GM18519 (cell line): ENCODE results near the gene XBP1.
"Not testable (repeated sequence)": the region's sequence is repeated elsewhere in the genome, so short reads cannot be mapped to it uniquely, and the experiment has no call there.

ENCODE experiments used
- ATAC-seq: cut with Tn5 transposase; IDR thresholded peaks from one replicate; pipeline ENCODE4 v1.9.1; 2021; ENCODE audit warnings: mild to moderate bottlenecking, moderate library complexity; ENCODE audit not compliant: unreplicated experiment, low FRiP score

The XBP1 gene

DNA sequence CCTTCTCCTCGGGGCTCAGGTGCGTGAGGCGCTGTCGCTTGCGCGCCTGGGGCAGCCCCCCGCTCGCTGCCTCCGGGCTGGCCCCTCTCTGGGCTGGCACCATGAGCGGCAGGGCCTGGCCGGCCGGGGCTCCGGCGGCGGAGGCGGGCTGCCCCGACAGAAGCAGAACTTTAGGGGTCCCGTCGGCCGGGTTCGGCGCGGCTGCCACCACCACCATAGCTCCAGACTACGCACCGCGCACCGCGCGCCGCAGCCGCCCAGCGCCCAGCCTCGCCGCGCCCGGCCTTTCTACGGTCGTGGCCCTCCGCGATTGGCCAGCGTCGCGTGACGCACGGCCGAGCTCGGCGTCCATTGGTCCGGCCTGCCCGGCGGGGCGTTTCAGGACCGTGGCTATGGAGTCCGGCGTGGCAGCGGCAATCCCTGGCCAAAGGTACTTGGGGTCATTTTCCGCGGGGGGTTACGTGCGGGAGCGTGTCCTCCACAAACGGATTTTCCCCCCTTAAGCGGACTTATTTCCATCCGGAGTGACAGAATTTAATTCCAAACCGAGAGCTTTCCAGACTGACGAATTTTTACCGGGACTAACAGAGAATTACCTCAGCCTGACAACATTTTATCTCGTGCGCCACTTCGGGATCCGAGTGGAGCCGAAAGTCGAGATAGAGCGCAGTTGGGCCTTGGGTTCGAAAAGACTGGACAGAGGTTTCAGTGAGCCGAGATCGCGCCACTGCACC lies at the start of gene XBP1:
TSS of gene XBP1 (minus strand) at position 262 of the 734 bp plus-strand sequence.
- ATAC-seq: peak; percentile 54

DNA sequence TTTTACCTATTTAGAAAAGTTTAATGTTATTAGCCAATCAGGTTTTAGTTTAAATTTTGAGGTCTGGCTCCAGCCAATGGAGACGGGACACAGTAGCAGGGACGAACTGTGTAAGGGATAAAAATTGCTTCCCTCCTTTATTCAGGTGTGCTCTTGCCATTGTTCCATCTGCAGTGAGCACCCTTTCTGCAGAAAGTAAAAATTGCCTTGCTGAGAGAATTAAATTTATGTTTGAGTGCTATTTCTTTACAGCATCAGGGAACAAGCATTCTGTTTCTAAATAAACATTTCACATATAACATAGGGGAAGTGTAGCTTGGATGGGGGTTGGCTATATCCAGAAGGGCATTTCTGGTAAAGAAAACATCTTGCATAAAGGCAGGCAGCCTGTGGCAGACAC lies 46.6 kb upstream of the XBP1 start:
- no peak for ATAC-seq

GRCh38 chr22:28844277-28844676 lies 43.9 kb upstream of the XBP1 start:
- ATAC-seq: not testable (repeated sequence)

DNA sequence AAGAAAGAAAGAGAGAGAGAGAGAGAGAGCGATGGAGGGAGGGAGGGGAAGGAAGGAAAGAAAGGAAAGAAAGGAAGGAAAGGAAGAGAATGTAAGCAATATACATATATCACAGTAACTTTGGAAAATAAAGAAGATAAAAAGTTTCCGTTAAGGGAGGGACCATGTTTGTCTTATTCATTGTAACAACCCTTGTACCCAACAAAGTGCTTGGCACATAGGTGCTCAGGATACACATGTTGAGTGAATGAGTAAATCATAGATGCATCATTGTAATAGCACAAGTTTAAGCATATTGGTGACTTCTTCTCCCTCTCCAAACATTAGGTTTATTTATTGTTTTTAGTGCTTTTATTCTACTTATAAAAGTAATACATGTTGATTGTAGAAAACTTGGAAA lies 43.3 kb upstream of the XBP1 start:
- ATAC-seq: no peak

GRCh38 chr22:28841111-28841510 lies 40.7 kb upstream of the XBP1 start:
- no peak for ATAC-seq

GRCh38 chr22:28838971-28839370 lies 38.6 kb upstream of the XBP1 start:
- ATAC-seq: no peak

GRCh38 chr22:28837640-28838039 lies 37.3 kb upstream of the XBP1 start:
- no peak for ATAC-seq

- ATAC-seq: no peak
Observed at GRCh38 chr22:28835630-28836189, 35.3 kb upstream of the XBP1 start.

DNA sequence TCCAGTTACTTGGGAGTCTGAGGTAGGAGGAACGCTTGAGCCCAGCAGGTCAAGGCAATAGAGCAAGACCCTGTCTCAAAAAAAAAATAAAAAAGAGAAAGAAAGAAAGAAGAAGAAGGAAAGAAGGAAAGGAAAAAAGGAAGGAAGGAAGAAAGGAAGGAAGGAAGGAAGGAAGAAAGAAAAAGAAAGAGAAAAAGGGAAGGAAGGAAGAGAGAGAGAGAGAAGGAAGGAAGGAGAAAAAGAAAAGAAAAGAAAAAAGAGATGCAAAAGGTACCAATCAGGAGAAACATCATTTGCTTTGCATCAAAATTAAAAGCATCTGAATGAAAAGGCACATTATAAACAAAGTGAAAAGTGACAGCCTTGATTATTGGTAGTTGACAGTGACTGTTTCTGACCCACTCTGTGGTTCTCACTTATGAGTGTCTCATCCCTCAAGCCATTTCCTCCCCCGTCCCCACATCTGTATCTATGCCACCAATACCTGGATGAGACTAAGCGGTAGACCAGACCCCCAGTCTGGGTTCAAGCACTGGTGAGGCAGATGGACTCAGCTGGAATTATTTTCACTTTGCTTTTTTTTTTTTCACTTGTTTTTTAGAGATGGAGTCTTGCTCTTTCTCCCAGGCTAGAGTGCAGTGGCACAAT lies 33.0 kb upstream of the XBP1 start:
- no peak for ATAC-seq

DNA sequence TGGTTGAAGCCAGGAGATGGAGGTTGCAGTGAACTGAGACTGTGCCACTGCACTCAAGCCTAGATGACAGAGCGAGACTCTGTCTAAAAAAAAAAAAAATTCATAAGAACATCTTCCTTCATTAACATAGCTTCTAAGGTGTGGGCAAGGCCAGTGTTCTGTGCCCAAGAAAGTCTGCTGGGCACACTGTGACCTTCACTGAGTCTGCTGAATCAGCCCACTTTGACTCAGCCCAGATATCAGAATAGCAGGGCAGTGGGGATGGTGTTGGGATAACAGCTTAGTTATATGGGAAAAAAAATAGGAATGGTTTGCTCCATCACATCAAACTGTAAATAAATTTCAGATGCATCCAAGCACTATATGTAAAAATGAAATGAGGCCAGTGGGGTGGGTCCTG lies 32.4 kb upstream of the XBP1 start:
- ATAC-seq: no peak

GRCh38 chr22:28831140-28832072 lies 31.0 kb upstream of the XBP1 start:
- ATAC-seq: no peak

GRCh38 chr22:28830441-28830840 lies 30.1 kb upstream of the XBP1 start:
- ATAC-seq: no peak

DNA sequence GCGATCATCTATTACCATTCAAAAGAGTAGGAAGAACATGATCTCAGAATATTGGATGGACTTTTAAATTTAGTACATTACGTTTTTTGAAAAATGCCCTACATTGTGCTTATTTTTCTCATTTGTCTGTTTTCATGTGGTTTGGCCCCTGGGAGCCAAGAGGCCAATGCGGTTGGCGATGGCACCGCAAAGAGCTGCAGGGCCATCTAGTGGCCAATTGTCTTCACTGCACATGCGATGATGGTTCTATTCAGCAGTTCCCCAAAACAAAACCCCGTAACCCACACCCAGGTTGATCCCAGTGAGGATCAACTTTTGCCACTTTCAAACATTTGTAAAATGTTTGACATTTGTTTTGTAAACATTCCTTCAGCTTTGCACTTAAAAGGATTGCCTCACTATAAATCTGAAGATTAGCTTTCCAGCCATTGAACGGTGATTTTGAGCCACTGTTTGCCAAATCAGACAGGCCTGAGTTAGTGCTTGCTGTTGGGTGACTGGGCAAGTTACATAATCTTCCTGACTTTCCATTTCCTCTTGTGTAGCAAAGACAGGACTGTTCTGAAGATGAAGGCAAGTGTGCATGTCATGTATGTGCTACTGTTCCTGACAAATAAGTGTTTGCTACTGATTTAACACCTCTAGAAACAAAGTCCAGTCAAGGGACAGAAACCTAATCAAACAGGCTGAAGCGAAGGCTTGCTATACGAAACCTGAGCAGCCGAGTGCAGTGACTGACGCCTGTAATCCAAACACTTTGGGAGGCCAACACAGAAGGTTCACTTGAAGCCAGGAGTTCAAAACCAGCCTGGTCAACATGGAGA lies 29.2 kb upstream of the XBP1 start:
- no peak for ATAC-seq

DNA sequence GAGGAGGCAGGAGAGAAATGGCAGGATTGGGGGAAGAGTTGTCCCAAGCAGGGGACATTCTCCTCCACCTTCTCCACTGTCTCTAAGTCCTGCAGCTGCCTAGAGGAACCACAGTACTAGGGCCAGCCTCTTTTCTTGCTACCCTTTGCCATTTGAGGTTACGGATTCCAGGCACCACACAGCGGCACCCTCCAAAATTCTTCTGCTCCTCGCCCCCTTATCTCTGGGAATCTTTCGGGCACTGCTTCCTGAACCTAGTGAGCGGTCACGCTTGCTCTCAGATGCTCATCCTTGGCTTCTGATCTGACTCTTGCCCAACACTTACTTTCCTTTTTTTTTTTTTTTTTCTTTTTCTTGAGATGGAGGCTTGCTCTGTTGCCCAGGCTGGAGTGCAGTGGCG lies 26.6 kb upstream of the XBP1 start:
- ATAC-seq: no peak

GRCh38 chr22:28826430-28826829 lies 26.1 kb upstream of the XBP1 start:
- ATAC-seq: not testable (repeated sequence)

DNA sequence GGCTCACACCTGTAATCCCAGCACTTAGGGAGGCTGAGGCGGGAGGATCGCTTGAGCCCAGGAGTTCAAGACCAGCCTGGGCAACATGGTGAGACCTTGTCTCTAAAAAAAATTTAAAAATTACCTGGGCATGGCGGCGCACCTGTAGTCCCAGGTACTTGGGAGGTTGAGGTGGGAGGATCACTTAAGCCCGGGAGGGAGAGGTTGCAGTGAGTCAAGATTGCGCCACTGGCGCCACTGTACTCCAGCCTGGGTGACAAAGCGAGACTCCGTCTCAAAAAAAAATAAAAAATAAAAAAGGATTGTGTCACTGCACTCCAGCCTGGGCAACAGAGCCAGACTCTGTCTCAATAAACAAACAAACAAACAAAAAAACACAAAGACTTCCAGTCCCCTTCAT lies 24.1 kb upstream of the XBP1 start:
- not testable (repeated sequence) for ATAC-seq

DNA sequence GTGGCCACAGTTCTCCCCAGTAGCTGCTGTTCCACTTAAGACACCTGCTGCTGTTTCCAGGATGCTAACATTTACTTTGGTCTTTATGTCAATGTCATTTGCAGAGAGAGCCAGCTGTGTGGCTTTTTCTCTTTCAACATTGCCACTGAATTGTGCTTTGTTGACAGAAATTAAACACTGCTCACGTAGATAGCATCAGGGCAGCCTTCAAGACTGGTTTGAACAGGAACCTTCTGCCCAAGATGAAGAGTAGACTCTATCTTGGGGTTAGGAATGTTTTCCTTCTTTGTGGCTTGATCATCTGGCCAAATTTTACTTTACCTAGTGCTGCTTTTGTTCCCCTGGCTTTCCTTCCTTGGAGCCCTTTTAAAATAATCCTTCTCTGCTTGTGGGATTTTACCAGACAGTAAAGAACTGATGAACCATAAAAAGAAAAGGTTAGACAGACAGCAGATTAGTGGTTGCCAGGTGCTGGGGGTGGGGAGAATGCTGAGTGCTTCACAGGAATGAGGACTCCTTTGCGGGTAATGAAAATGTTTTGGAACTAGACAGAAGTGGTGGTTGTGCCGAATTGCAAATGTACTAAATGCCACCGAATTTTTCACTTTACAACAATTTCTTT lies 22.7 kb upstream of the XBP1 start:
- no peak for ATAC-seq

- ATAC-seq: no peak
Observed at GRCh38 chr22:28821452-28821851, 21.1 kb upstream of the XBP1 start.

GRCh38 chr22:28820885-28821284 lies 20.5 kb upstream of the XBP1 start:
- no peak for ATAC-seq
